GM03348 (cell line): ENCODE results near the gene ATPAF1.
"Not testable (repeated sequence)": the region's sequence is repeated elsewhere in the genome, so short reads cannot be mapped to it uniquely, and the experiment has no call there.

Experiments
- DNase-seq: peaks from one replicate; pipeline ENCODE4 v3.0.0; 2012; ENCODE audit warnings: low spot score

The ATPAF1 gene

DNA sequence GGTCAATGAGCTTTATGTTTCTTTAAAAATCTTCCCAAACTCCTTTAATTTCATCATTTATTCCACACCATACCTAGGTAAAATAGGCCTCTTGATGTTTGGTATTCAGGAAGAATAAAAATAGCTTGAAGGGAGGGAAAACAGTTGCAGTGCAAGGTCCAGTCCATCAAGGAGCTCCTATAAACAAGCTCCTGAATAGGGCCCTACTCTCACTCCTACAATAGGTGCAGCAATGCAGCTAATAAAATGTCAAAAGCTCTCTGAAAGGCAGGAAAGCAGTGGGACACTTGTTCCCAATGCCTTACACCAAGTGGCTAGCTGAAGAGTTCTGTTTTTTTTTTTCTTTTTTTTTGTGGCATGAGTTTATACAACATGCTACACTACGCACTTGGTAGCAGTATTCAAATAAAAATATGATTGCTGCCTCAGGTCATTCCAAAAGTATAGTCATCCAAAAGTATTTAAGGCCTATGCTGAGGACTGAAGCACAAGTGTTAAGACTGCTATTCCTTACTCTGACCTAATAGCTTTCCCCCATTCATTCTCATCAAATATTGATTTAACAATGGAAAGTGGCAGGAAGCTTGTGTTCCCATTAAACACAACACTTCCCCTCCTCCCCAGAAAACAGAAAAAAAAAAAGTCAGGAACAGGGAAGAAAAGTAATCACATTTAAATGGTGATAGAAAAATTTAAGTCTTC is 13.3 kb upstream of the ATPAF1 start:
- DNase-seq: no peak

DNA sequence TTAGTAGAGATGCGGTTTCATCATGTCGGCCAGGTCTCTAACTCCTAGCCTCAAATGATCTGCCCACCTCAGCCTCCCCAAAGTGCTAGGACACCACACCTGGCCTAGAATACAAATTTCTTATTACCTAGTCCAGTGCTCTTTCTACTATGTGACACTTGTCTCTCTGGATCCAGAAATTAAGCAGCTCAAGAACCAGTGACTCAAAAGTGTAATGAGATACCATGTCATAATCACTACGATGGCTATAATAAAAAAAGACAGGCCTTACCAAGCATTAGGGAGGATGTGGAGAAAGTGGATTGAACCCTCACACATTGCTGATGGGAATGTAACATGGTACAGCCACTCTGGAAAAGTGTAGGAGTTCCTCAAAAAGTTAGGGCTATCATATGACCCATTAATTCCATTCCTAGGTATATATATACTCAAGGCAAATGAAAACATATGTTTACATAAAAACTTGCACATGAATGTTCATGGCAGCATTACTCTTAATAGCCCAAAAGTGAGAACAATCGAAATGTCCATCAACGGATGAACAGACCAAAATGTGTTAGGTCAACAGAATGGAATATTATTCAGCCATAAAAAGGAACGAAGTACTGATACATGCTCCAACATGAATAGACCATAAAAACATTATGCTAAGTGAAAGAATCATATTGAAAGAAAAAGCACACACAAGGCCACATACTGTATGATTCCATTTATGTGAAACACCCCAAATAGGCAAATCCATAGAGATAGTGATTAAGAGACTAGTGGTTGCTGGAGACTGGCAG is 11.8 kb upstream of the ATPAF1 start:
- DNase-seq: no peak

DNA sequence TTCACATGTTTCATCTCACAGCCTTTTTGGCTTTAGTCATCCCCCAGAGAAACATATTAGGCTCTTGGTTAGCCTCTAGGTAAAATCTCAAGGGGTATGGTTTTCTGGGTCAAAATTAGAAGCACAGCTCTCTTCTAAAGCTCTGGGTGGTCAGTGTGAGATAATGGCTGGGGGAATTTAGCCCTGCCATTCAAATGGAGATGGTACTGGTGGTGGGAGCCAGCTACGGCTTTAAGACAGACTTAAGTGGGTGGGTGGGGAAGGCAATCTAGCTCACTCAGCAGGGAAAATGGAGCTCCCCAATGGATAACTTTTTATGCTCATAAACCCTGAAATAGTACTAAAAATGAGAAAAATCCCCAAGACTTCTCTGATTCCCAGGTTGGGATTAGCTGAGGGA is 9.2 kb upstream of the ATPAF1 start:
- no peak for DNase-seq

DNA sequence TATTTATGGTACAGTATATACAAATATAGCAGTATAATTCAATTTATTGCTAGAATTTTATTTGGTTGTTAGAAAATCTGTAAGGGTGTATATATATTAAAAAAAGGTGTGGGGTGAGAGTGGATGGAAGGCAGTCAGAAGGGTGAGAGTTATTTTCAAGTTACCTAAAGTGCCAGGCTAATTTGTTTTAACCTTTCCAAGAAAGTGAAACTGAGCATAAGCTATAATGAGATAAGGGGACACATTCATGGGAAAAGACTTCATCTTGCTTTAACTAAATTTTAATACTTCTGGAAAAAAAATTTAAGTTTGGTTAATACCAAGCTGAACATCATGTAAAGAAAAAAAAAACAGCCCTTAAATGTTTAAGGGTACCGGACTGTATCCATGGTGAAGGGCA is 8.4 kb upstream of the ATPAF1 start:
- no peak for DNase-seq

DNA sequence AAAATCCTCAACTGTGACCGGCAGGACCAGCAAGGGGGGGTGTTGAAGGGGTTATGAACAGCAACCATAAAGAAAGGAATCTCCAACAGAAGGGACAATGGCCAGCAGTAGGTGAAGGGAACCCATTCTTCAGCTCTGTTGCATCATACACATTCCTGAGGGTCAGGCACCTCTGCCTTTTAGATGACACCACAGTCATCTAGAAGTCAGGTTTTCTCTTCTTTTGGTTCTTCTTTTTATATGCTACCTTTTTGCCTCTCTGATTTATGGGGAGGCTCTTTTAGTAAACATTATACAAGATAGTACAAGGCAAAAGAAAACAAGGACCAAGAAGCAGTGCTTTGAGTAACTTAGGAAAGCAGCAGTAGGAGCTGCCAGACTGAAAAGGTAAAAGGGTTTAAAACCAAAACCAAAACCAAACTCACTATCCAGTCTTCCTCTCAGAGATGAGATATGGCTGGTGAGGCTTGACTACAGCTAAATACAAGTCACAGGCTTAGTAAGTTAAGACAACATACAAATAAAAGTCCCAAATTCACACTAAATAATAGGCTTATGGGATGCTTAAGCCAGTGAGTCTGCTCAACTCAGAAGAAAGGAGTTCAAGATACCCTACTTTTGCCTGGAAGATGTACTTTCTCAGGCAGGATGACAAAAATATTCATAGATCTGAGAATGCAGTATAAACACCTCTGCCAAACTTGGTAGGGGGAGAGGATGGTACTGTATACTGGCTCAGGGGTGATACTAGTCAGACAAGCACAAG is 7.6 kb upstream of the ATPAF1 start:
- no peak for DNase-seq

DNA sequence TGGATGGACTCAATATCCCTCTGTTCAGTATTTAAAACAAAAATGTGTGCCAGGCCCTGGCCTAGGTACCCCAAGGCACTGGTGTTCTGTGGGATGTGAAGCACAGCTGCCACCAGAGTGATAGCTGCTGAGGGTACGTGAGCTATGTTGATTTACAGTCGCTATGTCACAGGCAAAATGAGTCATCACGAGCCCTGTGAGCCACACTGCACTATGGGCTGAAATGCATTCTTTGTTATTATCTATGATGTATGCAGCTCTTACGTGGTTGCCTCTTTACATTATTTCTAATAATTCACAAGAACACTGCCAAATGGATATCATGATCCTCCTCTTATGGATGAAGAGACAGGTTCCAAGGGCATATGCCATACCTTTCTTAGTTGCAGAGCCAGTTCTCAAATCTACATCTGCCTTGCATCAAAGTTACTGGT is 5.6 kb upstream of the ATPAF1 start:
- no peak for DNase-seq

DNA sequence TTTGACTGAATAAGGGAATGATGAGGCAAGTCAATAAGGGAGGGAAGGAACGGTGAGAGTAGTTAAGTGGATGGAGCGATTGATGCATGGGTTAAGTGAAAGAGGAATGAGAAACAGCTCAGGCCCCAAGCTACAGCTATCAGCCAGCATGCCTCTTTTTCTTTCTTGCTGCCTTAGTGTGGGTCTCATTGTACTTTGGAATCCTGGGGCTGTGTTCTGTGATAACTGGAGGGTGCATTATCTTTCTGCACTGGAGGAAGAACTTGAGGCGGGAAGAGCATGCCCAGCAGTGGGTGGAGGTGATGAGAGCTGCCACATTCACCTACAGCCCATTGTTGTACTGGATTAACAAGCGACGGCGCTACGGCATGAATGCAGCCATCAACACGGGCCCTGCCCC is 4.5 kb upstream of the ATPAF1 start:
- DNase-seq: no peak

DNA sequence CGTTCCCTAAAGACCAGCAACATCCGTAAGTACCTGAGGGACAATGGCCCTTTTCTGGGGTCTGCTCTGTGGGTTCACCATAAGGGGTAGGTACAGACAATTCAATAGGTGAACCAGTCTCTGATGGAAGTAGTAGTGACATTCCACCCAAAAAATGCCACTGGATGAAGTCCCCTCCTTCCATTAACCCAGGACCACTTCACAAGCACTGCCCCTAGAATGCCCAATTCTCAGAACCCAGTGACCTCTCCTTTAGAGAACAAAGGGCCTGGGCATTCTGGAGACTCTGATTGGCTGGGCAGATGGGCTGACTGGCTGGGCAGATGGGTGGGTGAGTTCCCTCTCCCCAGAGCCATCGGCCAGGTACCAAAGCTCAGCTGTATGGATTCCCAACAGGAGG is 3.4 kb upstream of the ATPAF1 start, which contains the start of gene TEX38:
Gene TEX38, plus strand, starts transcription at position 301 of the 400 bp plus-strand sequence. Its CDS starts 81 bp downstream, at position 382.
- no peak for DNase-seq

DNA sequence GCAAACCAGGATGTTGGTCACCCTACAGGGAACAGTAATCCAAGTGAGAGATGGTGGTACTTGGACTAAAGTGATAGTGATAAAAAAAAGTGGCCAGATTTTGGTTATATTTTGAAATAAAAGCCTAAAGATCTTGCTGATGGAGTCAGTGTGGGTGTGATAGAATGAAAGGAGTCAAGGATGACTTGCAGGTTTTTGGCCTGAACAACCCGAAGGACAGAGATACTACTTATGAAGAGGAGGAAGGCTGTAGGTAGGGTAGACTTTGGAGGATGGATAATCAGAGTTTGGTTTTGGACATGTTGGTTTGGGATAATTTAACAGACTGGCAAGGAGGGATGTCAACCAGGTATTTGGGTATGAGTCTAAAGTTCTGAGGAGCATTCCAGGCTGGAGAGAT is 2.0 kb upstream of the ATPAF1 start:
- DNase-seq: no peak

DNA sequence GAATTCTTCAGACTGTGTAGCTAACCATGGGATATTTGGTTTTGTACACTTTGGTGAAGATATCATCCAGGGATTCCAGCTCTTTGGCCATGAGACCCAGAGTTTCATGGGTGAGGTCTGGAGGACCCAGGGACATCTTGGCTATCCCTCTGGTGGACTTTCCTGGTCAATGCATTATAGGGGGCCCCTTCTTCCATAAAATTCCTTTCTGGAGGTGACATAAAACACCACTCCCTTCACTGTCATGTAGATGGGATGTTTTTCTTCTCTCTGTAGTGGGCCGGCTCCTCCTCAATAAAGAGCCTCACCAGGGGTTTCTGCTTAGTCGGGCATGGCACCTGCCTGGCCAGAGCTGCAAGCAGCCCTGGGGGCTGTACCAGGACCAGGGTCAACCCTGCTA is 2.2 kb downstream of the ATPAF1 start:
- no peak for DNase-seq

DNA sequence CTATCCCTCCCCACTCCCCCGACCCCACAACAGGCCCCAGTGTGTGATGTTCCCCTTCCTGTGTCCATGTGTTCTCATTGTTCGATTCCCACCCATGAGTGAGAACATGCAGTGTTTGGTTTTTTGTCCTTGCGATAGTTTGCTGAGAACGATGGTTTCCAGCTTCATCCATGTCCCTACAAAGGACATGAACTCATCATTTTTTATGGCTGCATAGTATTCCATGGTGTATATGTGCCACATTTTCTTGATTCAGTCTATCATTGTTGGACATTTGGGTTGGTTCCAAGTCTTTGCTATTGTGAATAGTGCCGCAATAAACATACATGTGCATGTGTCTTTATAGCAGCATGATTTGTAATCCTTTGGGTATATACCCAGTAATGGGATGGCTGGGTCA is 5.2 kb downstream of the ATPAF1 start:
- DNase-seq: not testable (repeated sequence)

DNA sequence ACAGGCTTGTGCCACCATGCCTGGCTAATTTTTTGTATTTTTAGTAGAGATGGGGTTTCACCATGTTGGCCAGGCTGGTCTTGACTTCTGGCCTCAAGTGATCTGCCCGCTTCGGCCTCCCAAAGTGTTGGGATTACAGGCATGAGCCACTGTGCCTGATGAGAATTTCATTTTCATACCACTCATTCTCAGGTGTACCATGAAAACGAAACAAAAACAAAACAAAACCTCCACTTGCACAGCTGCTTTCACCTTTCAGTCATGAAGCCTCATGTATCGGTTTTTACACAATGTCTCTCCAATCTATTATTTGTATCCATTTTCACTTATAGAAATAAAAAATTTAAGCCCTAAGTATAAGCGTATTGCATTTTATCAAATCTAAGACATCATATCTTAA is 8.0 kb downstream of the ATPAF1 start:
- not testable (repeated sequence) for DNase-seq

DNA sequence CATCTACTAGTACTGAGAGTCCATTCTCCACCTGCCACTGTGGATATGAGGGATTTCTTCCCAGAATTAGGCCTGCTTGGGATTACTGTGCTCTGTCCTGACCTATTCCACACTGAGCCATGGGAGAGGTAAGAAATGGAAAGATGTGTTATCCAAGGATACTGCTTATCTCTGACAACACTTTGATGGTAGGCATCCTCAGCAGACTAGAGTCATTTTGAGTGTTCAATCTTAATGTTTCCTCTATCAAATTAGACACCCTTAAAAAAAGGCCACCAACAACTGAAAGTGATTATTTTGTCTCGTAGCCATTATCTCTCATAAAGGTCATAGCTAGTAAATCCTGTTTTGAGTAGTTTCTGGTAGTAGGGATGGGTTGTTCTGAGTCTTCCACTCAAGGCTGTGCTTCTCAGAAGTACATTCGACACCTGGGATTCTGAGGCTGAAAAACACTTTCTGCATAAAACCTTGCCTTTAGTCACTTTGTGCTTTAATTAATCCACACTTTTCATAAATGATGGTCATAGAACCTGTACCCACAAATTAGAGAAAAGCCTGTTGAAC is 8.8 kb downstream of the ATPAF1 start:
- no peak for DNase-seq

DNA sequence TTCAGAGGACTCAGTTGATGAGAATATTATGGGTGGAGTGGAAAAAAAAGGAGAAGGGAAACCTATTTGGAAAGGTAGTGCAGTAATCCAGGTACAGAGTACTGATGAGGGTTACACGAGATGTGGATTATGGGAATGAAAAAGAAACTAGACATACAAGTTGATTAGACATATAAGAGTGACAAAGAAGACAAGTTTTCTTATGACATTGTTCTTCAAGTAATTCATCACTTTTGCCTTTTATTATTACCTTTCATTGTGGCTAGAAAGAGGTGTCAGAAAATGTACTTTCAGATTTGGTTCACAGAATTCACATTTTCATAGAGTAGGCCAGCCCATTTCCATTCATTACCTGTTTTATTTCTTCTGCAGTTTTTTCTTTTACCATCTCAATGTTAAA is 10.4 kb downstream of the ATPAF1 start:
- no peak for DNase-seq

DNA sequence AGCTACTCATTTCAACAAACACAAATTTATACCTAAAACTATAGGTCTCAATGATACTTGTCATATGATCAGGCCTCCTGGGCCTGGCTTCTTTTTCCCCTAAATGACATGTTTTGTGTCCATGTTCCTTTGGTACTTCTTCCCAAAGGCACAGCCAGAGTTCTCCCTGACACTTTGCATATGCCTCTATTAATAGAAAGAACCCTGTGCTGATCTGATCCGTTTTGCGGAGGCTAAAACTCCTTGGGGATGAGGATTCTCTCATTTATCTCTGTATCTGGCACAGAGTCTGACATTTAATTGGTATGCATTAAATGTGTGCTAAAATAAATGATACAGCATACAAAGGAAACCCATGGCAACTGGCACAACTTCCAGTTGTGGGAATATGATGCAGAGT is 11.5 kb downstream of the ATPAF1 start:
- no peak for DNase-seq

DNA sequence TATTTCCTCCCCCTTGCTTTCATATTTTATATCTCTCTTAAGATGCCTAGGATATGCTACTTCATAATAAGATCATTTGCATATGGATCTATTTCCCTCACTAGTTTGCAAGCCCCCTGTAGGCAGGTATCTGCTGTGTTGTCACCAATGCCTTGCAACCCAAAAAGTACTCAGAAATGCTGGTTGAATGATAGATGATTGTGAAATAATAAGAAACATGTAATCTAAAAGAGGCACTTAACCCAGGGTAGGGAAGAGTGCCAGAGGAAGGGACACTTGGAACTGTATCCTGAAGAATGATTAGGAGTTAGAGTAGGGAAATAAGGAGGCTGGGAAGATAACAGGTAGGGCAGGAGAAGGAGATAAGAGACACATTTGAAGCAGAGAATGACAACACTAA is 12.3 kb downstream of the ATPAF1 start:
- no peak for DNase-seq

DNA sequence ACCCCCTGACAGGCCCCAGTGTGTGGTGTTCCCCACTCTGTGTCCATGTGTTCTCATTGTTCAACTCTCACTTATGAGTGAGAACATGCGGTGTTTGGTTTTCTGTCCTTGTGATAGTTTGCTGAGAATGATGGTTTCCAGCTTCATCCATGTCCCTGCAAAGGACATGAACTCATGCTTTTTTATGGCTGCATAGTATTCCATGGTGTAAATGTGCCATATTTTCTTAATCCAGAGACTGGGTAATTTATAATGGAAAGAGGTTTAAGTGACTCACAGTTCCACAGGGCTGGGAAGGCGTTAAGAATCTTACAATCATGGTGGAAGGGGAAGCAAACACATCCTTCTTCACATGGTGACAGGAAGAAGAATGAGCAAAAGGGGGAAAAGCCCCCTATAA is 13.5 kb downstream of the ATPAF1 start:
- not testable (repeated sequence) for DNase-seq

DNA sequence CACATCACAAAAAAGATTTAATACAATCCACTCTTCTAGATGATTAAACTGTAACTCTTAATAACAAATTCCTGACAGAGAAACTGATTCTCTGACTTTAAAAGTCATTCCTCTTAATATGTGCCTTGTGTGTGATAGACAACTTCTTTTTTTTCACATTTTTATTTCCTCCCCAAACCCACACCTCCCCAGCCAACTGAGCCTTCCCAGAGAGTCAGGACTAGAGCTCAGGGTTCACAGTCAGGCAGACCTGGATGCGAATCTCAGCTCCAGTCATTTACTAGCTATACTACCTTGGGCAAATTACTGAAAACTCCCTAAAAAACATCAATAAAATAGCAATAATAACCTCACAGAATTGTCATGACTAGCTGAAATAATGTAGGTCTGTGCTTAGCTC is 14.2 kb downstream of the ATPAF1 start:
- DNase-seq: no peak

DNA sequence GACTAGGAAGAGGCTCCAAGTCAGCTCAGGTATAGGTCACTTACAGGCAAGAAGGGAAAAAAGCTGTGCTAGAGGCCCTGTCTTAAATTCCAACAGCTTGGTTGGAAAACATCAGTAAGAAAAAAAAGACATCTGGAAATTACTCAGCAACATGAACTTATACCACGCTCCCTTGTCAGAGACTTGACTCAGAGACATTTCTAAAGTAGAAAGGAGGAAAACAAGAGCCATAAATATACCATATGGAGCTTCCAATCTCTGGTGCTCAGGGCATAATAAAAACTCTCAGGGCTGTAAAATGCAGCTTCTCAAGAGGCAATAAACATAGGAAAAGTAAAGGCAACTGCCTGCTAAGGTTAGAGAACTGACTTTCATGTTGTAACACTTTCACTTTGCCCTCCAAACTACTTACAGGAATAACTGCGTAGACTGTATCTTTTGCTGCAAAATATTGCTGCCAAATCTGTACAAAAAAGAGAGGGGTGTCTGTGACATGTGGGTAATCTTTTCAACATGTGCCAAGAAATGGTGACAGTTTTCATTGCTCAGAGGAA is 14.7 kb downstream of the ATPAF1 start:
- no peak for DNase-seq

DNA sequence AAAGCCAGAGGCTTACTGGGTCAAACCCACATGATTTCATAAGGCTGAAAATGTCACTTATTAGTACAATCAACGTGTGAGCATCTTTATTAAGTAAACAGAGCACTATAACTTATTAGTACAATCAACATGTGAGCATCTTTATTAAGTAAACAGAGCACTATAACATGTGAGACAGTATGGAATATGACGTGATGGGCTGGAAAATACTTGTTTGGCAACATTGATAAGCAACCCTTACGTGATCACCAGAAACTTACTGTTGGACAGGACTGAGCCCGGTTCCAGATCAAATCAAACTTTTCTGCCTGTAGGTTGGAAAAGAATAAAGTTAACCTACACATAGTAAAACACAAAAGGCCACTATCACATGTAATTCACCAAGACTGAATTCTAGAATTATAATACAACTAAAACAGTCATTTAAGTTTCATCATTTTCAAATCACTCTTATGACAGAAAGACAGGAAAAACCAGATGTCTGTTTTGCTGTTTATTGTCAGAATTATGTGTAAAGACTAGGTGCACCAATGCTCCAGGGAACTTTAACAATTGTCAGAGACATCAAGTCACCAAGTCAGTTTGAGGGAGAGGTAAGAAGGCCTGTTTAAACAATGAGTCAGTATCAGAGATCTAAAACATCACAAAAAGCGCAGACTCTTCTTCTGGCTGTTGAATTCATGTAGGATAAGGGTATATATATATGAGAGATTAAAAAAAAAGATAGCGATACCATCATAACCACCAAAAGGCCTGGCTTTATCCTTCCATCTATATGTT is 15.7 kb downstream of the ATPAF1 start:
- no peak for DNase-seq

DNA sequence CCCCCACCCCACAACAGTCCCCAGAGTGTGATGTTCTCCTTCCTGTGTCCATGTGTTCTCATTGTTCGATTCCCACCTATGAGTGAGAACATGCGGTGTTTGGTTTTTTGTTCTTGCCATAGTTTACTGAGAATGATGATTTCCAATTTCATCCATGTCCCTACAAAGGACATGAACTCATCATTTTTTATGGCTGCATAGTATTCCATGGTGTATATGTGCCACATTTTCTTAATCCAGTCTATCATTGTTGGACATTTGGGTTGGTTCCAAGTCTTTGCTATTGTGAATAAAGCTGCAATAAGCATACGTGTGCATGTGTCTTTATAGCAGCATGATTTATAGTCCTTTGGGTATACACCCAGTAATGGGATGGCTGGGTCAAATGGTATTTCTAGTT is 17.0 kb downstream of the ATPAF1 start:
- DNase-seq: not testable (repeated sequence)
